Activated T-cell treated with anti-CD3 and anti-CD28 coated beads, Interleukin-2, amount 50 U/mL, for 4 hours (primary cell): ENCODE data around the gene ARIH1. TPM values are rescaled to one million over a fixed set of nuclear protein-coding genes. Genes with fewer than 3 reads are reported as not detected.
"Not testable (repeated sequence)": the region's sequence is repeated elsewhere in the genome, so short reads cannot be mapped to it uniquely, and the experiment has no call there.

Experiments used
- ATAC-seq, 2 donors: fragments of 200-7000 bp; cut with Tn5 transposase; one replicate each; pipeline ENCODE4 v1.10.0; 2021
- DNase-seq: peaks from one replicate; pipeline ENCODE4 v3.0.0-alpha.2; 2020
- H3K27me3 Mint-ChIP-seq: one replicate; pipeline ENCODE4 v1.8.0; 2021; ENCODE audit warnings: low read depth, mixed read lengths
- H3K36me3 Mint-ChIP-seq: one replicate; pipeline ENCODE4 v1.8.0; 2022; ENCODE audit warnings: mixed read lengths; ENCODE audit not compliant: insufficient read depth
- H3K4me1 Mint-ChIP-seq: one replicate; pipeline ENCODE4 v1.8.0; 2021; ENCODE audit warnings: low read depth, mixed read lengths
- H3K4me3 Mint-ChIP-seq: one replicate; pipeline ENCODE4 v1.8.0; 2021; ENCODE audit warnings: mild to moderate bottlenecking, moderate library complexity, mixed read lengths
- H3K9me3 Mint-ChIP-seq: one replicate; pipeline ENCODE4 v1.8.0; 2021; ENCODE audit warnings: mixed read lengths
- total RNA-seq, 3 donors: library from RNA; stranded (reverse); gene quantifications; one replicate each; pipeline ENCODE4 v1.2.1, GENCODE V29; 2021

ARIH1 gene
- total RNA-seq, 3 donors from 2014 or later, result 154 to 167 (median 164) TPM

- peaks cover 17% of the 10 kb centered on the region for H3K36me3 Mint-ChIP-seq
- no peaks in the 10 kb centered on the region for H3K27me3 Mint-ChIP-seq
- peaks cover 46% of the 10 kb centered on the region for H3K4me1 Mint-ChIP-seq
- ATAC-seq (peak; percentile 70 to 76), DNase-seq (peak; percentile 76)
- no peaks in the 10 kb centered on the region for H3K9me3 Mint-ChIP-seq
- H3K4me3 Mint-ChIP-seq, result peak overlapping the region; percentile 95
Observed at GRCh38 chr15:72474912-72475628, 940 bp downstream of the ARIH1 start.

- H3K9me3 Mint-ChIP-seq, result no peaks in the 10 kb centered on the region
- no peaks in the 10 kb centered on the region for H3K27me3 Mint-ChIP-seq
- peaks cover 52% of the 10 kb centered on the region for H3K4me1 Mint-ChIP-seq
- H3K36me3 Mint-ChIP-seq, result peaks cover 18% of the 10 kb centered on the region
- no peak for ATAC-seq
- no peak for DNase-seq
- peak overlapping the region; percentile 95 for H3K4me3 Mint-ChIP-seq
Observed at GRCh38 chr15:72475674-72476073, 1.5 kb downstream of the ARIH1 start.

- not testable (repeated sequence) for DNase-seq, ATAC-seq, H3K27me3 Mint-ChIP-seq, H3K9me3 Mint-ChIP-seq
- peaks cover 59% of the 10 kb centered on the region for H3K4me1 Mint-ChIP-seq
- peaks cover 23% of the 10 kb centered on the region for H3K36me3 Mint-ChIP-seq
- H3K4me3 Mint-ChIP-seq, result peak overlapping the region; percentile 95
Observed at GRCh38 chr15:72476330-72476729, 2.2 kb downstream of the ARIH1 start.

- ATAC-seq, result no peak
- no peak for DNase-seq
- no peak overlapping the region for H3K4me3 Mint-ChIP-seq
- H3K27me3 Mint-ChIP-seq, result no peaks in the 10 kb centered on the region
- H3K4me1 Mint-ChIP-seq, result peaks cover 77% of the 10 kb centered on the region
- H3K36me3 Mint-ChIP-seq, result peaks cover 30% of the 10 kb centered on the region
- H3K9me3 Mint-ChIP-seq, result no peaks in the 10 kb centered on the region
Observed at GRCh38 chr15:72481015-72481659, 7.0 kb downstream of the ARIH1 start.

- DNase-seq (no peak), ATAC-seq (no peak)
- H3K4me3 Mint-ChIP-seq, result peak overlapping the region; percentile 0
- H3K4me1 Mint-ChIP-seq, result peaks cover 71% of the 10 kb centered on the region
- H3K36me3 Mint-ChIP-seq, result peaks cover 19% of the 10 kb centered on the region
- H3K27me3 Mint-ChIP-seq, result no peaks in the 10 kb centered on the region
- H3K9me3 Mint-ChIP-seq, result no peaks in the 10 kb centered on the region
Observed at GRCh38 chr15:72482275-72482674, 8.1 kb downstream of the ARIH1 start.

DNA sequence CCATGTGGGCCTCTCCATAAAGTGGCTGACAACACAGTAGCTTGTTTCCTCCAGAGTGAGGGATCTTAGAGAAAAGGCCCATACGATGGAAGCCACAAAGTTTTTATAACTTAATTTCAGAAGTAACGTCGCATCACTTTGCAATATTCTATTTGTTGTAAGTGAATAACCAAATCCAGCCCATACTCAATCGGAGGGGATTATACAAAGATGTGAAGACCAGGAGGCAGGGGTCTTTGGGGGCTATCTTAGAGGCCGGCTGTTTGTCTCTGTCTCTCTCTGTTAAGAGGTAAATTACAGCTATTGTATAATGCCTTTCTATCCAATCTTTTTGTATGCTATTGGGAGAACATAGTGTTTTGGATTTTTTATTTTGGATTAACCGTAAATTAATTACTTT is 9.1 kb downstream of the ARIH1 start:
- H3K27me3 Mint-ChIP-seq, result no peaks in the 10 kb centered on the region
- no peaks in the 10 kb centered on the region for H3K9me3 Mint-ChIP-seq
- no peak for ATAC-seq
- H3K4me1 Mint-ChIP-seq, result peaks cover 74% of the 10 kb centered on the region
- H3K36me3 Mint-ChIP-seq, result peaks cover 19% of the 10 kb centered on the region
- DNase-seq, result no peak
- H3K4me3 Mint-ChIP-seq, result no peak overlapping the region

GRCh38 chr15:72486144-72486543 is 12.0 kb downstream of the ARIH1 start:
- Mint-ChIP-seq H3K4me1 (peaks cover 75% of the 10 kb centered on the region), H3K9me3 (no peaks in the 10 kb centered on the region), H3K4me3 (no peak overlapping the region), H3K36me3 (peaks cover 17% of the 10 kb centered on the region), H3K27me3 (no peaks in the 10 kb centered on the region)
- no peak for ATAC-seq
- no peak for DNase-seq

DNA sequence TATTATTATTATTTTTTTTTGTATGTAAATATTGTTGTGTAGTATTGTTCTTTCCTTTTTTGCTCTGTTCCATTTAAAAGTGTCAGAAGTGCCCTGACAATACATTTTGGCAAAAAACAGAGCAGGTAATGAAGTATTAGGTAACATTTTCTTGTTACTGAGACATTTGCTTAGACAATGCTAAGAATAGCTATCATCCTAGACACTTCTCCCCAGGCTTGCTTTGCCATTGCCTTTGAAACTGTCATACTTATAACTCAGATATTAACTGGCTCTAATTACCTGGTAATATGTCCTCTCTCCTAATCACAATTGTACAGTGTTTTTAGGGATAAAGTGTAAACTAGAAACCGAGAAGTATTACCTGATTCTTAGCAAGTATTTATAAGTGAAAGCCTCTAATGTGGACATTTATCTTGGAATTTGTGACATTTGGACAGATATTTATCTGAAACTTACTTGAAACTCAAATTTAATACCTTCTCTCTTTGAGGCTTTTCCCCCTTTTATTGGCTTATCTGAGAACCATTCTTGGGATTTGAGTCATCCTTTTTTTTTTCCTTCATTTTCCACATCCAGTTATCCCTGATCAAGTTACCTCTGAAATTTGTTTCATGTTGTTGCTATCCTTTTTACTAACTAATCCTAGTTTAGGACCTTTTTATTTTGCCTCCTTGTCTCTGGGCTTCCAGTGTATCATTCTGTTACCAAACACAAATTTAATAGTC is 13.1 kb downstream of the ARIH1 start:
- peaks cover 17% of the 10 kb centered on the region for H3K36me3 Mint-ChIP-seq
- no peaks in the 10 kb centered on the region for H3K27me3 Mint-ChIP-seq
- H3K4me1 Mint-ChIP-seq, result peaks cover 77% of the 10 kb centered on the region
- no peaks in the 10 kb centered on the region for H3K9me3 Mint-ChIP-seq
- no peak for DNase-seq
- no peak overlapping the region for H3K4me3 Mint-ChIP-seq
- ATAC-seq, result no peak

DNA sequence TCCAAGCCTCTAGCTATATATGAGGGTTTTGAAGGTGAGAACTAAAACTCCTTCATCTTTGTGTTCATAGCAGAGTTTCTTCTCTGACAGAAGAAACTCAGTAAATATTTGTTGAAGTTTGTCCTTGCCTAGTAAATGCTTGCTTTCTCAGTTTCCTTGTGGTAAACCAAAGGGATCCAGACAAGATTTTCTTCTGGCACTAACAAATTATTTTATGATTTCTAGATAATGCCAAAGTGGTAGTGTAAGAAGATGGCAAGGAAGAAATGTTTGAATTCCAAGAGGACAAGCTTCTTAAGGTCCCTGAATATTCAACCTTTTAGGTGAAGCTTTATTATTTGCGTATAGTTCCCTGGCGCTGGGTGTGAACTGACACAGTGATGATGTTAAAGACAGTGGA is 14.4 kb downstream of the ARIH1 start:
- H3K4me1 Mint-ChIP-seq, result peaks cover 76% of the 10 kb centered on the region
- no peak for ATAC-seq
- peaks cover 17% of the 10 kb centered on the region for H3K36me3 Mint-ChIP-seq
- H3K27me3 Mint-ChIP-seq, result no peaks in the 10 kb centered on the region
- no peaks in the 10 kb centered on the region for H3K9me3 Mint-ChIP-seq
- DNase-seq, result no peak
- H3K4me3 Mint-ChIP-seq, result peak overlapping the region; percentile 38

DNA sequence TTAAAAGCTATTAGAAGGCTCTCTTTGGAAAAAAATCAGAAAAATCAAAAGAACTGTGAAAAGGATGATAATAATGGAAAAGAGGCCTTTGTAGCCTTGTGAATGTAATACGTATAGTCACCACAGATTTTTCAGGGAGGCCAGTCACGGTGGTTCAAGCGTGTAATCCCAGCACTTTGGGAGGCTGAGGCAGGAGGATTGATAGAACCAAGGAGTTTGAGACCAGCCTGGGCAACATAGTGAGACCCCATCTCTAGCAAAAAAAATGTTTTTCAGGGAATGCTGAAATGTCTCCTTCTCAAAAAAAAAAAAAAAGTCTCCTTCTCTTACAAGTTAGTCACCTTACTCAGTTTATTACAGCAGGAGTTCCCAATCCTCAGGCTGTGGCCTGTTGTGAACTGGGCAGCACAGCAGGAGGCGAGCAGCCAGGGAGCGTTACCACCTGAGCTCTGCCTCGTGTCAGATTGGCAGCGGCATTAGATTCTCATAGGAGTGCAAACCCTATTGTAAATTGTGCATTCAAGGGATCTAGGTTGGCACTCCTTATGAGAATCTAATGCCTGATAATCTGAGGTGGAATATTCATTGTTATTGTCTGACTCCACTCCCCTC is 15.9 kb downstream of the ARIH1 start:
- DNase-seq (no peak), ATAC-seq (no peak)
- no peaks in the 10 kb centered on the region for H3K27me3 Mint-ChIP-seq
- peaks cover 82% of the 10 kb centered on the region for H3K4me1 Mint-ChIP-seq
- H3K36me3 Mint-ChIP-seq, result peaks cover 14% of the 10 kb centered on the region
- H3K4me3 Mint-ChIP-seq, result no peak overlapping the region
- H3K9me3 Mint-ChIP-seq, result no peaks in the 10 kb centered on the region

DNA sequence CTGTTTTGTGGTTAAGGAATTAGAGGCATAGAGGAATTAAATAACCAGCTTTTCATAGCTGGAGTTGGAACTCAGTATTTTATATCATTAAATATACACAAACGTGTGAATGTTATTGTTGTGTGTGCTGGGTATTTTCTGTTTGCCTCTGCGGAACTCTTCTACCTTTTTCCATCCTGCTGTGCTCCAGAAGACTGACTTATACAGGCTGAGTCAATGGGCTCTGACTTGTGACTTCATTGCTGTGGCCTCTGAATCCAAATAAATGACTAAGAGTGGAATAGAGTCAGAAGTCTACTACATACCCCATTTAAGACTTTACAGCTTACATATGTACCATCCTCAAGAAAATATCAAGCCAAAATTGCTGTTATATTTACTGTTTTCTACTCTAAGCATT is 17.6 kb downstream of the ARIH1 start:
- peak; percentile 69 to 80 for ATAC-seq

DNA sequence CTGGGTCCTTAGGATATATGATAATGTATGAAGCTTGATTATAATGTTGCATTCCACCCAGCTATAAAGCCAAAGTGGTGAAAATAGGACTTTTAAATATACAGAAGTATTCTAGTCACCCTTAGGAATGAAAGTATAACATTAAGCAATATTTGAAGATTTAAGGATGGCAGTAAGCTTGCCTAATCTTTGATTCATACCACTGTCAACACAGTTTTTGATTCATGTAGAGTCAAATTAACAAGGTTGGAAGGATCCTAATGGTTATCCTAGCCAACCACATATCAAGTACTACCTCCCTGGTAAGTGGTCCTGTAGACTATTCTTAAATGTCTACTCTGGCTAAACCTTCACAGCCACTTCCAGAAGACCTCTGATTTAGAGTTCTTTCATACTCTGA is 18.6 kb downstream of the ARIH1 start:
- no peak overlapping the region for H3K4me3 Mint-ChIP-seq
- H3K36me3 Mint-ChIP-seq, result peaks cover 13% of the 10 kb centered on the region
- ATAC-seq (no peak), DNase-seq (no peak)
- H3K9me3 Mint-ChIP-seq, result no peaks in the 10 kb centered on the region
- H3K27me3 Mint-ChIP-seq, result no peaks in the 10 kb centered on the region
- peaks cover 82% of the 10 kb centered on the region for H3K4me1 Mint-ChIP-seq

More for the DNA sequence above, 17.6 kb downstream of the ARIH1 start:
- no peak for DNase-seq
- H3K9me3 Mint-ChIP-seq, result no peaks in the 10 kb centered on the region
- no peaks in the 10 kb centered on the region for H3K27me3 Mint-ChIP-seq
- peaks cover 81% of the 10 kb centered on the region for H3K4me1 Mint-ChIP-seq
- no peak overlapping the region for H3K4me3 Mint-ChIP-seq
- H3K36me3 Mint-ChIP-seq, result peaks cover 13% of the 10 kb centered on the region

GRCh38 chr15:72493220-72493619 is 19.1 kb downstream of the ARIH1 start:
- H3K4me3 Mint-ChIP-seq, result no peak overlapping the region
- H3K4me1 Mint-ChIP-seq, result peaks cover 81% of the 10 kb centered on the region

GRCh38 chr15:72495007-72495406 is 20.9 kb downstream of the ARIH1 start:
- H3K9me3 Mint-ChIP-seq, result no peaks in the 10 kb centered on the region
- ATAC-seq (peak in 1 of 2 donors; percentile 46), DNase-seq (no peak)
- H3K27me3 Mint-ChIP-seq, result no peaks in the 10 kb centered on the region
- H3K4me1 Mint-ChIP-seq, result peaks cover 76% of the 10 kb centered on the region
- H3K4me3 Mint-ChIP-seq, result no peak overlapping the region
- H3K36me3 Mint-ChIP-seq, result peaks cover 14% of the 10 kb centered on the region

More at GRCh38 chr15:72493220-72493619, 19.1 kb downstream of the ARIH1 start:
- H3K36me3 Mint-ChIP-seq, result peaks cover 13% of the 10 kb centered on the region
- DNase-seq, result no peak
- H3K9me3 Mint-ChIP-seq, result no peaks in the 10 kb centered on the region
- ATAC-seq, result no peak
- no peaks in the 10 kb centered on the region for H3K27me3 Mint-ChIP-seq
